ENCODE data around the gene FIBP. TPM values are rescaled to one million over a fixed set of nuclear protein-coding genes. Genes with fewer than 3 reads are reported as not detected.

The FIBP gene
- polyA plus RNA-seq, 3 donors: 79.1 to 109 (median 101) TPM

- peak within 1 kb of the TSS; percentile 96 for H3K4me2 ChIP-seq (replicated peaks; ENCODE audit: extremely low read depth, low read length, poor library complexity, severe bottlenecking)
- H4K20me1 ChIP-seq (ENCODE audit: insufficient read depth, low read length): peaks cover 68% of the 10 kb centered on the region
- peak; percentile 95 to 97 (median 96) for DNase-seq
- peaks cover 56% of the 10 kb centered on the region for H3K4me1 Mint-ChIP-seq
- peaks cover 75% of the 10 kb centered on the region for H3K79me2 ChIP-seq (ENCODE audit: insufficient read depth, low read length)
- peaks cover 43 to 54% of the 10 kb centered on the region in 2 donors for H3K36me3 Mint-ChIP-seq
- intact Hi-C loops (cut with micrococcal nuclease): loop anchor here in 1 of 2 donors (2.0 kb wide), 1 partner anchor 15 kb away; the partner anchor contains the start of gene EFEMP2
- H3K27me3 Mint-ChIP-seq (ENCODE audit: low read depth in 3 of 3): peaks cover 0 to 2% (median 1%) of the 10 kb centered on the region in 3 donors
- H2AFZ ChIP-seq (ENCODE audit: insufficient read depth, low read depth, low read length, poor library complexity, severe bottlenecking): peak within 1 kb of the TSS; percentile 87
- peak within 1 kb of the TSS; percentile 93 to 95 for H3K27ac ChIP-seq (ENCODE audit: low read depth in 1 of 2, low read length in 2 of 2)
- H3K9me3 ChIP-seq (replicated peaks in 1 of 2; ENCODE audit: control insufficient read depth in 1 of 2, insufficient read depth in 1 of 2, low read length in 2 of 2): no peaks in the 10 kb centered on the region
- H3K9me3 Mint-ChIP-seq: peaks cover 0 to 5% (median 0%) of the 10 kb centered on the region in 7 donors
- TF ChIP-seq, protein P1, sequence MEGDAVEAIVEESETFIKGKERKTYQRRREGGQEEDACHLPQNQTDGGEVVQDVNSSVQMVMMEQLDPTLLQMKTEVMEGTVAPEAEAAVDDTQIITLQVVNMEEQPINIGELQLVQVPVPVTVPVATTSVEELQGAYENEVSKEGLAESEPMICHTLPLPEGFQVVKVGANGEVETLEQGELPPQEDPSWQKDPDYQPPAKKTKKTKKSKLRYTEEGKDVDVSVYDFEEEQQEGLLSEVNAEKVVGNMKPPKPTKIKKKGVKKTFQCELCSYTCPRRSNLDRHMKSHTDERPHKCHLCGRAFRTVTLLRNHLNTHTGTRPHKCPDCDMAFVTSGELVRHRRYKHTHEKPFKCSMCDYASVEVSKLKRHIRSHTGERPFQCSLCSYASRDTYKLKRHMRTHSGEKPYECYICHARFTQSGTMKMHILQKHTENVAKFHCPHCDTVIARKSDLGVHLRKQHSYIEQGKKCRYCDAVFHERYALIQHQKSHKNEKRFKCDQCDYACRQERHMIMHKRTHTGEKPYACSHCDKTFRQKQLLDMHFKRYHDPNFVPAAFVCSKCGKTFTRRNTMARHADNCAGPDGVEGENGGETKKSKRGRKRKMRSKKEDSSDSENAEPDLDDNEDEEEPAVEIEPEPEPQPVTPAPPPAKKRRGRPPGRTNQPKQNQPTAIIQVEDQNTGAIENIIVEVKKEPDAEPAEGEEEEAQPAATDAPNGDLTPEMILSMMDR (IDR thresholded peaks at IDR 0.05): no peak
- peak within 1 kb of the TSS; percentile 94 to 96 for H3K4me3 Mint-ChIP-seq
- peak within 1 kb of the TSS; percentile 76 to 98 (median 92) for H3K4me3 ChIP-seq (replicated peaks in 1 of 3; ENCODE audit: low read depth in 2 of 3, low read length in 3 of 3)
- H3K27me3 ChIP-seq (ENCODE audit: control insufficient read depth in 2 of 2, insufficient read depth in 2 of 2, low read length in 2 of 2): no peaks in the 10 kb centered on the region
- peak within 1 kb of the TSS; percentile 86 for H3K9ac ChIP-seq (ENCODE audit: insufficient read depth, low read length, poor library complexity, severe bottlenecking)
- under 1% methylated on average over 85 of the region's 92 CpGs for WGBS (ENCODE audit: insufficient coverage)
- peak within 1 kb of the TSS; percentile 89 to 99 (median 96) for H3K27ac Mint-ChIP-seq
- peaks cover 42 to 51% of the 10 kb centered on the region in 2 donors for H3K36me3 ChIP-seq (replicated peaks in 1 of 2; ENCODE audit: control insufficient read depth in 1 of 2, insufficient read depth in 2 of 2, low read length in 2 of 2)
- H3K4me1 ChIP-seq (ENCODE audit: control insufficient read depth in 1 of 2, insufficient read depth in 2 of 2, low read length in 2 of 2): peaks cover 41 to 56% of the 10 kb centered on the region in 2 donors
These were observed 30.2 kb downstream of the FIBP start, which contains the start of gene CFL1 for GRCh38 chr11:65857853-65858680. Gene CFL1, minus strand, starts transcription at chr11:65858180. Its CDS starts 81 bp downstream, at chr11:65858099.

DNA sequence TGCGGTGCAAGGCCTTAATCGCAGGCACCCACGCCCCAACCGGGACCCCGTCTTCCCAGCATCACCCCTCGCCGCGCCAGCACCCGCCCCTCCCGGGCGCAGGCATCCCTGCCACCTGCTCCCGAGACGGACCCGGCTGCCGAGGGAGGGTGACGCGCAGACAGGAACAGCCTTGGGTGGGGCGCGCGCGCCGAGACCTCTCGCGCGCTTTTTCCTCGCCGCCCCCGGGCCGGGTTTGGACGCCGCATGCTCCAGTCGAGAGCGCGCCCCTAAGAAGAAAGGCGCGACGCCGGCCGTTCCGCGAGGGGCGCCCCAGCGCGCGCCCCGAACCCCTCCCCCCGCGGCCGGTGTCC lies 30.8 kb downstream of the FIBP start:
- H3K27ac Mint-ChIP-seq: peak overlapping the region; percentile 62 to 97 (median 95)
- Histone ChIP-seq H3K4me2 (replicated peaks; ENCODE audit: extremely low read depth, low read length, poor library complexity, severe bottlenecking) (peak overlapping the region; percentile 96), H3K79me2 (ENCODE audit: insufficient read depth, low read length) (peaks cover 70% of the 10 kb centered on the region), H3K4me3 (replicated peaks in 1 of 3; ENCODE audit: low read depth in 2 of 3, low read length in 3 of 3) (peak overlapping the region; percentile 76 to 98 (median 91)), H4K20me1 (ENCODE audit: insufficient read depth, low read length) (peaks cover 69% of the 10 kb centered on the region), H2AFZ (ENCODE audit: insufficient read depth, low read depth, low read length, poor library complexity, severe bottlenecking) (peak overlapping the region; percentile 79), H3K27me3 (ENCODE audit: control insufficient read depth in 2 of 2, insufficient read depth in 2 of 2, low read length in 2 of 2) (no peaks in the 10 kb centered on the region), H3K27ac (ENCODE audit: low read depth in 1 of 2, low read length in 2 of 2) (peak overlapping the region; percentile 89 to 93), H3K4me1 (ENCODE audit: control insufficient read depth in 1 of 2, insufficient read depth in 2 of 2, low read length in 2 of 2) (peaks cover 41 to 56% of the 10 kb centered on the region in 2 donors), H3K9ac (ENCODE audit: insufficient read depth, low read length, poor library complexity, severe bottlenecking) (peak overlapping the region; percentile 85), H3K36me3 (replicated peaks in 1 of 2; ENCODE audit: control insufficient read depth in 1 of 2, insufficient read depth in 2 of 2, low read length in 2 of 2) (peaks cover 42 to 51% of the 10 kb centered on the region in 2 donors), H3K9me3 (replicated peaks in 1 of 2; ENCODE audit: control insufficient read depth in 1 of 2, insufficient read depth in 1 of 2, low read length in 2 of 2) (no peaks in the 10 kb centered on the region)
- WGBS (ENCODE audit: insufficient coverage): under 1% methylated on average over 49 of the region's 49 CpGs
- H3K27me3 Mint-ChIP-seq (ENCODE audit: low read depth in 3 of 3): peaks cover 0 to 2% (median 1%) of the 10 kb centered on the region in 3 donors
- peaks cover 38 to 53% of the 10 kb centered on the region in 2 donors for H3K36me3 Mint-ChIP-seq
- peaks cover 0 to 5% (median 0%) of the 10 kb centered on the region in 7 donors for H3K9me3 Mint-ChIP-seq
- TF ChIP-seq, protein P1 (IDR thresholded peaks at IDR 0.05): no peak
- H3K4me3 Mint-ChIP-seq: peak overlapping the region; percentile 87 to 94
- intact Hi-C loops (cut with micrococcal nuclease): no loop called here
- H3K4me1 Mint-ChIP-seq: peaks cover 56% of the 10 kb centered on the region
- no peak for DNase-seq

Measured in CD14-positive monocyte (primary cell).